VCaP (cell line): Measurements from ENCODE around the gene TMEM132D.

ENCODE experiments used
- H3K27ac ChIP-seq: fragments of 450-650 bp; 2 replicates; pipeline ENCODE4 v1.5.1; 2017
- CTCF ChIP-seq: fragments of 450-650 bp; conservative IDR thresholded peaks from 2 replicates; pipeline ENCODE4 v1.5.1; 2017; ENCODE audit warnings: mild to moderate bottlenecking, moderate library complexity

The TMEM132D gene

GRCh38 chr12:129839679-129840078, 64.1 kb downstream of the TMEM132D start:
- no peak overlapping the region for H3K27ac ChIP-seq
- no peak for TF ChIP-seq CTCF

GRCh38 chr12:129831294-129831693, 72.5 kb downstream of the TMEM132D start:
- no peak overlapping the region for H3K27ac ChIP-seq
- no peak for TF ChIP-seq CTCF

- no peak overlapping the region for H3K27ac ChIP-seq
- TF ChIP-seq CTCF = no peak
These were observed 73.0 kb downstream of the TMEM132D start for GRCh38 chr12:129830796-129831195.

- no peak overlapping the region for H3K27ac ChIP-seq
- no peak for TF ChIP-seq CTCF
These were observed 75.9 kb downstream of the TMEM132D start for GRCh38 chr12:129827866-129828384.

- H3K27ac ChIP-seq = no peak overlapping the region
- TF ChIP-seq CTCF = no peak
These were observed 76.5 kb downstream of the TMEM132D start for GRCh38 chr12:129827102-129827865.

GRCh38 chr12:129826273-129826672, 77.6 kb downstream of the TMEM132D start:
- no peak for TF ChIP-seq CTCF
- no peak overlapping the region for H3K27ac ChIP-seq

- no peak for TF ChIP-seq CTCF
- no peak overlapping the region for H3K27ac ChIP-seq
These were observed 78.5 kb downstream of the TMEM132D start for GRCh38 chr12:129825316-129825715.
